K562 (cell line): ENCODE measurements around the gene PDZRN3. TPM values are rescaled to one million over a fixed set of nuclear protein-coding genes. Genes with fewer than 3 reads are reported as not detected.

Source experiments
- ATAC-seq: fragments of 200-7000 bp; cut with Tn5 transposase; 3 replicates; pipeline ENCODE4 v1.9.1; 2020; ENCODE audit warnings: moderate library complexity
- BruUV-seq: library from RNA; stranded (reverse); fragments of 400-500 nt; replicated peaks from 2 replicates; lab custom pipeline; 2021; lab: Mats Ljungman, UMichigan
- CTCF ChIA-PET: fragments of 300-600 bp; formaldehyde crosslinking; extraction: SDS; loops from one replicate; lab custom pipeline; 2021; ENCODE audit warnings: low intra/inter-chr PET ratio; lab: Yijun Ruan, JAX
- POLR2A ChIA-PET: fragments of 300-600, 350-650 bp; sonication (Branson Sonifier 250); formaldehyde crosslinking; extraction: SDS; loops from one replicate; lab custom pipeline; 2021; ENCODE audit warnings: antibody characterized with exemption, inconsistent platforms; lab: Yijun Ruan, JAX
- DNase-seq, 4 experiments: peaks; one replicate each; pipeline versions ENCODE4 v3.0.0 to v3.0.0-alpha.2; 2011 to 2018; ENCODE audit warnings: low spot score in 3 of 4, mixed read lengths in 3 of 4; ENCODE audit errors: extremely low read depth in 1 of 4
- FAIRE-seq: peaks from 2 replicates; lab custom pipeline; 2011; peaks lifted over from hg19 to GRCh38; lab: Jason Lieb, UNC
- H2AFZ ChIP-seq: 2 replicates; pipeline ENCODE4 v1.6.0; 2011; ENCODE audit warnings: low read depth, low read length, control low read depth, inconsistent platforms
- H3K27ac ChIP-seq: fragments of 200-600 bp; 3 replicates; pipeline ENCODE4 v1.8.0; 2011; ENCODE audit warnings: low read depth, mild to moderate bottlenecking, control low read depth, inconsistent platforms, low read length, moderate library complexity, mixed read lengths; ENCODE audit errors: extremely low read depth
- H3K27me3 ChIP-seq, 2 experiments: fragments of 300-600 bp in 1 of 2; 2 replicates in 1 of 2; 3 replicates in 1 of 2; pipeline versions ENCODE4 v1.6.0 to v1.8.0; 2011; ENCODE audit warnings: inconsistent platforms in 2 of 2, low read length in 2 of 2, mild to moderate bottlenecking in 1 of 2, mixed read lengths in 1 of 2, moderate library complexity in 1 of 2; ENCODE audit not compliant: control insufficient read depth in 2 of 2, insufficient read depth in 2 of 2
- H3K36me3 ChIP-seq: fragments of 300-600 bp; 3 replicates; pipeline ENCODE4 v1.8.0; 2011; ENCODE audit warnings: mild to moderate bottlenecking, low read length, inconsistent platforms; ENCODE audit not compliant: control insufficient read depth, insufficient read depth
- H3K4me1 ChIP-seq, 2 experiments: fragments of 200-600 bp in 1 of 2; replicated peaks in 1 of 2; 2 replicates in 1 of 2; 3 replicates in 1 of 2; pipeline versions ENCODE4 v1.5.1 to v1.8.0; 2011; ENCODE audit warnings: inconsistent platforms in 2 of 2, low read length in 2 of 2, mild to moderate bottlenecking in 1 of 2, mixed read lengths in 1 of 2, moderate library complexity in 1 of 2; ENCODE audit not compliant: control insufficient read depth in 2 of 2, insufficient read depth in 2 of 2
- H3K4me2 ChIP-seq: 2 replicates; pipeline ENCODE4 v1.6.1; 2011; ENCODE audit warnings: low read length, control low read depth, inconsistent platforms, mixed read lengths; ENCODE audit not compliant: insufficient read depth
- H3K4me3 ChIP-seq: fragments of 200-600 bp; sonication (generic), shearing (Covaris generic); 2 replicates; pipeline ENCODE4 v1.5.1; 2016; ENCODE audit warnings: control low read depth, inconsistent platforms
- H3K79me2 ChIP-seq: fragments of 200-600 bp; 3 replicates; pipeline ENCODE4 v1.8.0; 2011; ENCODE audit warnings: low read length, inconsistent platforms; ENCODE audit not compliant: control insufficient read depth, insufficient read depth
- H3K9ac ChIP-seq, 2 experiments: 2 replicates each; pipeline versions ENCODE4 v1.6.0 to v1.6.1; 2011; ENCODE audit warnings: low read depth in 2 of 2, low read length in 2 of 2, control low read depth in 1 of 2, inconsistent platforms in 1 of 2, mild to moderate bottlenecking in 1 of 2, mixed read lengths in 1 of 2; ENCODE audit not compliant: insufficient read depth in 1 of 2
- H3K9me1 ChIP-seq: one replicate; pipeline ENCODE4 v1.6.0; 2011; ENCODE audit warnings: inconsistent platforms, mild to moderate bottlenecking, low read length, moderate library complexity; ENCODE audit not compliant: control insufficient read depth, insufficient read depth
- H3K9me3 ChIP-seq: replicated peaks from 2 replicates; pipeline ENCODE4 v1.5.1; 2011; ENCODE audit warnings: low read depth, low read length, inconsistent platforms; ENCODE audit not compliant: control insufficient read depth, insufficient read depth
- H4K20me1 ChIP-seq: replicated peaks from 2 replicates; pipeline ENCODE4 v1.6.1; 2011; ENCODE audit warnings: low read length, inconsistent platforms, mixed read lengths; ENCODE audit not compliant: control insufficient read depth, insufficient read depth
- GTF2E2 ChIP-seq: fragments of 200-800 bp; sonication (Bioruptor generic); IDR thresholded peaks from 2 replicates; pipeline ENCODE4 v1.6.1; 2016; ENCODE audit warnings: missing genetic modification characterization, missing compliant biosample characterization
- NFE2L1 ChIP-seq: fragments of 450-650 bp; IDR thresholded peaks from 2 replicates; pipeline ENCODE4 v1.6.1; 2016; ENCODE audit warnings: missing genetic modification characterization, low read depth, mild to moderate bottlenecking, missing compliant biosample characterization, moderate library complexity, borderline replicate concordance
- RCOR1 ChIP-seq, 2 experiments: IDR thresholded peaks; 2 replicates each; pipeline ENCODE4 v1.6.1; 2012; ENCODE audit warnings: low read depth in 2 of 2, low read length in 2 of 2, borderline replicate concordance in 1 of 2, improper control_type of control experiment in 1 of 2
- SMARCA4 ChIP-seq: fragments of 450-650 bp; IDR thresholded peaks from 2 replicates; pipeline ENCODE4 v1.6.1; 2016
- ZNF140 ChIP-seq: fragments of 250-450 bp; sonication (Bioruptor Pico); IDR thresholded peaks from 2 replicates; pipeline ENCODE4 v1.8.0; 2021; ENCODE audit warnings: moderate library complexity, mild to moderate bottlenecking, inconsistent platforms
- ZNF146 ChIP-seq: IDR thresholded peaks from one replicate; pipeline ENCODE4 v1.6.1; 2018; ENCODE audit warnings: missing compliant biosample characterization; ENCODE audit not compliant: unreplicated experiment
- ZNF224 ChIP-seq: sonication (generic); formaldehyde crosslinking; IDR thresholded peaks from 2 replicates; pipeline ENCODE4 v1.8.0; 2022; ENCODE audit warnings: mild to moderate bottlenecking, missing genetic modification reagents
- WGBS: fragments of 100-300 bp; shearing (Covaris generic); methylation state at CpG from one replicate; pipeline ENCODE4 v1.1.6; 2016; ENCODE audit warnings: low coverage, mixed read lengths; ENCODE audit not compliant: insufficient coverage; ENCODE audit errors: missing lambda C conversion rate; 5-methylcytosine and 5-hydroxymethylcytosine counted together
- in situ Hi-C: fragments of 300-500 bp; cut with MboI; formaldehyde crosslinking; loops from 4 replicates; pipeline ENCODE4 v1.15.0; 2018; ENCODE audit warnings: inconsistent platforms, mixed read lengths
- intact Hi-C: fragments of 100-400 bp; cut with micrococcal nuclease; formaldehyde crosslinking; loops from 2 replicates; pipeline ENCODE4 v1.14.2; 2022
- polyA plus RNA-seq, 8 experiments: library from polyadenylated mRNA; depleted of rRNA in 4 of 8; stranded (reverse) in 5 of 8; unstranded in 3 of 8; fragments of >200 nt; fragmentation: Nextera tagmentation in 2 of 8; fragmentation: Illumina TruSeq in 1 of 8; extraction: Ambion mirVana in 2 of 8; extraction: Trizol in 1 of 8; gene quantifications; 2 replicates each; pipeline versions ENCODE4 v1.2.1 to v1.2.3, GENCODE V29; 2011 to 2014; ENCODE audit warnings: inconsistent platforms in 1 of 8, missing spikeins in 1 of 8
- total RNA-seq, 7 experiments: library from RNA; depleted of rRNA in 6 of 7; stranded (reverse); fragments of >200 nt in 6 of 7; fragmentation: Illumina TruSeq in 2 of 7; extraction: Trizol in 2 of 7; gene quantifications; 2 replicates each; pipeline versions ENCODE4 v1.2.1 to v1.2.3, GENCODE V29; 2011 to 2021; ENCODE audit warnings: low replicate concordance in 1 of 7
- TF ChIP-seq, protein P1 (sequence below): fragments of 150-350 bp; IDR thresholded peaks from 2 replicates; pipeline ENCODE4 v1.6.1; 2014; ENCODE audit warnings: low read depth, mild to moderate bottlenecking, low read length, borderline replicate concordance
- TF ChIP-seq, protein P2 (sequence below): sonication (generic); formaldehyde crosslinking; IDR thresholded peaks from 2 replicates; pipeline ENCODE4 v1.8.1; 2022; ENCODE audit warnings: missing genetic modification reagents
- TF ChIP-seq, protein P3 (sequence below): IDR thresholded peaks from 2 replicates; pipeline ENCODE4 v1.6.1; 2014; ENCODE audit warnings: antibody characterized with exemption
- TF ChIP-seq, protein P4 (sequence below): fragments of 200-400 bp; formaldehyde crosslinking; IDR thresholded peaks from 2 replicates; pipeline ENCODE4 v1.6.1; 2017; ENCODE audit warnings: mild to moderate bottlenecking, low read depth, low read length, moderate library complexity
- TF ChIP-seq, protein P5 (sequence below): fragments of 450-650 bp; IDR thresholded peaks from 2 replicates; pipeline ENCODE4 v1.6.1; 2018; ENCODE audit warnings: mild to moderate bottlenecking, low read depth; ENCODE audit not compliant: partially characterized antibody

Gene PDZRN3
- total and polyA plus RNA-seq, 9 of the 15 experiments (the other 6 are each of a cell fraction or from before 2014, with no cell fraction given) = 0.16 TPM; not detected in 8

DNA sequence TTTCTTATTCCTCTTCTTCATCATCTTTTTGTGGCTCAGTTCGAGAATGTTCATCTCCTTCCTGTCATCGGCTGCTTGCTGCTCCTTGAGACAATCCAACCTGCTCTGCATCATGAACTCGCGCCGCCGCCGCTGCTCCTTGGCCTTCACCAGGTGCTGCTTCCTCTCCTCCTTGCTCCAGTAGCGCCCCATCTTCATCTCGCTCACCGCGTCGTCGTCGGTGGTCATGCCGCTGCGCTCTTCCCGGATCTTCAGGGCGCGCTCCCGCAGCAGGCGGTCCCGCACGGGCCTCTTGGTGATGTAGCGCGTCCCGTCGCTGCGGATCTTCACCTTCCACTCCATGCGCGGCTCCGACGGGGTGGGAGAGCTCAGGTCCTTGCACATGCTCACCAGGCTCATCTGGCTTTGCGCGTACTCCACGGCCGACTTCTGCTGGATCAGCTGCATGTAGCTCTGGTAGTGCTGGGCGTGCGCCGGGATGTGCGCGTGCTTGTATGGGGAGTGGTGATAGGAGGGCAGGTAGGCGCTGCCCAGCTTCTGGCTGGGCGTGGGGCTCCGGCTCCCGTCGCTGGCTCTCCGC, 241.2 kb downstream of the PDZRN3 start:
- DNase-seq (no peak), ATAC-seq (no peak), FAIRE-seq (no peak)
- Histone ChIP-seq H3K9me3 (no peaks in the 10 kb centered on the region), H4K20me1 (no peaks in the 10 kb centered on the region), H3K4me1 (no peaks in the 10 kb centered on the region; a peak in 1 of 5 replicates), H3K27me3 (peaks cover 0 to 20% of the 10 kb centered on the region in 2 experiments; a peak in 2 of 5 replicates), H3K27ac (no peak overlapping the region), H3K36me3 (no peaks in the 10 kb centered on the region), H3K4me3 (no peak overlapping the region), H3K4me2 (no peak overlapping the region), H2AFZ (no peak overlapping the region), H3K79me2 (no peaks in the 10 kb centered on the region), H3K9me1 (no peaks in the 10 kb centered on the region), H3K9ac (no peak overlapping the region)
- ChIA-PET CTCF (no interaction called here), POLR2A (no interaction called here)
- in situ Hi-C loops (no loop called here), intact Hi-C loops (no loop called here)
- 9% methylated on average over 23 of the region's 47 CpGs for WGBS
- BruUV-seq = no TSS peak
- TF ChIP-seq ZNF146 (CRISPR knock-in tag) (no peak), SMARCA4 (no peak), ZNF224 (CRISPR knock-in tag) (no peak), ZNF140 (CRISPR knock-in tag) (no peak), RCOR1 (IDR thresholded peaks at IDR 0.05; ENCODE audit: borderline replicate concordance in 1 of 2, low read depth in 2 of 2, low read length in 2 of 2) (no peak), GTF2E2 (tag) (no peak), NFE2L1 (tag) (no peak)
- TF ChIP-seq, protein P1, sequence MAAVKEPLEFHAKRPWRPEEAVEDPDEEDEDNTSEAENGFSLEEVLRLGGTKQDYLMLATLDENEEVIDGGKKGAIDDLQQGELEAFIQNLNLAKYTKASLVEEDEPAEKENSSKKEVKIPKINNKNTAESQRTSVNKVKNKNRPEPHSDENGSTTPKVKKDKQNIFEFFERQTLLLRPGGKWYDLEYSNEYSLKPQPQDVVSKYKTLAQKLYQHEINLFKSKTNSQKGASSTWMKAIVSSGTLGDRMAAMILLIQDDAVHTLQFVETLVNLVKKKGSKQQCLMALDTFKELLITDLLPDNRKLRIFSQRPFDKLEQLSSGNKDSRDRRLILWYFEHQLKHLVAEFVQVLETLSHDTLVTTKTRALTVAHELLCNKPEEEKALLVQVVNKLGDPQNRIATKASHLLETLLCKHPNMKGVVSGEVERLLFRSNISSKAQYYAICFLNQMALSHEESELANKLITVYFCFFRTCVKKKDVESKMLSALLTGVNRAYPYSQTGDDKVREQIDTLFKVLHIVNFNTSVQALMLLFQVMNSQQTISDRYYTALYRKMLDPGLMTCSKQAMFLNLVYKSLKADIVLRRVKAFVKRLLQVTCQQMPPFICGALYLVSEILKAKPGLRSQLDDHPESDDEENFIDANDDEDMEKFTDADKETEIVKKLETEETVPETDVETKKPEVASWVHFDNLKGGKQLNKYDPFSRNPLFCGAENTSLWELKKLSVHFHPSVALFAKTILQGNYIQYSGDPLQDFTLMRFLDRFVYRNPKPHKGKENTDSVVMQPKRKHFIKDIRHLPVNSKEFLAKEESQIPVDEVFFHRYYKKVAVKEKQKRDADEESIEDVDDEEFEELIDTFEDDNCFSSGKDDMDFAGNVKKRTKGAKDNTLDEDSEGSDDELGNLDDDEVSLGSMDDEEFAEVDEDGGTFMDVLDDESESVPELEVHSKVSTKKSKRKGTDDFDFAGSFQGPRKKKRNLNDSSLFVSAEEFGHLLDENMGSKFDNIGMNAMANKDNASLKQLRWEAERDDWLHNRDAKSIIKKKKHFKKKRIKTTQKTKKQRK = no peak
- TF ChIP-seq, protein P2, sequence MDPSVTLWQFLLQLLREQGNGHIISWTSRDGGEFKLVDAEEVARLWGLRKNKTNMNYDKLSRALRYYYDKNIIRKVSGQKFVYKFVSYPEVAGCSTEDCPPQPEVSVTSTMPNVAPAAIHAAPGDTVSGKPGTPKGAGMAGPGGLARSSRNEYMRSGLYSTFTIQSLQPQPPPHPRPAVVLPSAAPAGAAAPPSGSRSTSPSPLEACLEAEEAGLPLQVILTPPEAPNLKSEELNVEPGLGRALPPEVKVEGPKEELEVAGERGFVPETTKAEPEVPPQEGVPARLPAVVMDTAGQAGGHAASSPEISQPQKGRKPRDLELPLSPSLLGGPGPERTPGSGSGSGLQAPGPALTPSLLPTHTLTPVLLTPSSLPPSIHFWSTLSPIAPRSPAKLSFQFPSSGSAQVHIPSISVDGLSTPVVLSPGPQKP (CRISPR knock-in tag) = no peak
- TF ChIP-seq, protein P3, sequence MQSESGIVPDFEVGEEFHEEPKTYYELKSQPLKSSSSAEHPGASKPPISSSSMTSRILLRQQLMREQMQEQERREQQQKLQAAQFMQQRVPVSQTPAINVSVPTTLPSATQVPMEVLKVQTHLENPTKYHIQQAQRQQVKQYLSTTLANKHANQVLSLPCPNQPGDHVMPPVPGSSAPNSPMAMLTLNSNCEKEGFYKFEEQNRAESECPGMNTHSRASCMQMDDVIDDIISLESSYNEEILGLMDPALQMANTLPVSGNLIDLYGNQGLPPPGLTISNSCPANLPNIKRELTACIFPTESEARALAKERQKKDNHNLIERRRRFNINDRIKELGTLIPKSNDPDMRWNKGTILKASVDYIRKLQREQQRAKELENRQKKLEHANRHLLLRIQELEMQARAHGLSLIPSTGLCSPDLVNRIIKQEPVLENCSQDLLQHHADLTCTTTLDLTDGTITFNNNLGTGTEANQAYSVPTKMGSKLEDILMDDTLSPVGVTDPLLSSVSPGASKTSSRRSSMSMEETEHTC = no peak
- TF ChIP-seq, protein P4, sequence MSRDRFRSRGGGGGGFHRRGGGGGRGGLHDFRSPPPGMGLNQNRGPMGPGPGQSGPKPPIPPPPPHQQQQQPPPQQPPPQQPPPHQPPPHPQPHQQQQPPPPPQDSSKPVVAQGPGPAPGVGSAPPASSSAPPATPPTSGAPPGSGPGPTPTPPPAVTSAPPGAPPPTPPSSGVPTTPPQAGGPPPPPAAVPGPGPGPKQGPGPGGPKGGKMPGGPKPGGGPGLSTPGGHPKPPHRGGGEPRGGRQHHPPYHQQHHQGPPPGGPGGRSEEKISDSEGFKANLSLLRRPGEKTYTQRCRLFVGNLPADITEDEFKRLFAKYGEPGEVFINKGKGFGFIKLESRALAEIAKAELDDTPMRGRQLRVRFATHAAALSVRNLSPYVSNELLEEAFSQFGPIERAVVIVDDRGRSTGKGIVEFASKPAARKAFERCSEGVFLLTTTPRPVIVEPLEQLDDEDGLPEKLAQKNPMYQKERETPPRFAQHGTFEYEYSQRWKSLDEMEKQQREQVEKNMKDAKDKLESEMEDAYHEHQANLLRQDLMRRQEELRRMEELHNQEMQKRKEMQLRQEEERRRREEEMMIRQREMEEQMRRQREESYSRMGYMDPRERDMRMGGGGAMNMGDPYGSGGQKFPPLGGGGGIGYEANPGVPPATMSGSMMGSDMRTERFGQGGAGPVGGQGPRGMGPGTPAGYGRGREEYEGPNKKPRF = no peak
- TF ChIP-seq, protein P5, sequence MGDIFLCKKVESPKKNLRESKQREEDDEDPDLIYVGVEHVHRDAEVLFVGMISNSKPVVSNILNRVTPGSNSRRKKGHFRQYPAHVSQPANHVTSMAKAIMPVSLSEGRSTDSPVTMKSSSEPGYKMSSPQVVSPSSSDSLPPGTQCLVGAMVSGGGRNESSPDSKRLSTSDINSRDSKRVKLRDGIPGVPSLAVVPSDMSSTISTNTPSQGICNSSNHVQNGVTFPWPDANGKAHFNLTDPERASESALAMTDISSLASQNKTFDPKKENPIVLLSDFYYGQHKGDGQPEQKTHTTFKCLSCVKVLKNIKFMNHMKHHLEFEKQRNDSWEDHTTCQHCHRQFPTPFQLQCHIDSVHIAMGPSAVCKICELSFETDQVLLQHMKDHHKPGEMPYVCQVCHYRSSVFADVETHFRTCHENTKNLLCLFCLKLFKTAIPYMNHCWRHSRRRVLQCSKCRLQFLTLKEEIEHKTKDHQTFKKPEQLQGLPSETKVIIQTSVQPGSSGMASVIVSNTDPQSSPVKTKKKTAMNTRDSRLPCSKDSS = no peak
